HL-60 (cell line): ENCODE measurements around the gene CBLN3.

ENCODE experiments used
- GABPA ChIP-seq: IDR thresholded peaks from 2 replicates; pipeline ENCODE4 v1.6.1; 2012; ENCODE audit warnings: low read depth
- TF ChIP-seq, protein P1 (sequence below): IDR thresholded peaks from one replicate; pipeline ENCODE4 v1.5.1; 2011; ENCODE audit warnings: low read length, control low read depth, inconsistent platforms; ENCODE audit not compliant: insufficient read depth

DNA sequence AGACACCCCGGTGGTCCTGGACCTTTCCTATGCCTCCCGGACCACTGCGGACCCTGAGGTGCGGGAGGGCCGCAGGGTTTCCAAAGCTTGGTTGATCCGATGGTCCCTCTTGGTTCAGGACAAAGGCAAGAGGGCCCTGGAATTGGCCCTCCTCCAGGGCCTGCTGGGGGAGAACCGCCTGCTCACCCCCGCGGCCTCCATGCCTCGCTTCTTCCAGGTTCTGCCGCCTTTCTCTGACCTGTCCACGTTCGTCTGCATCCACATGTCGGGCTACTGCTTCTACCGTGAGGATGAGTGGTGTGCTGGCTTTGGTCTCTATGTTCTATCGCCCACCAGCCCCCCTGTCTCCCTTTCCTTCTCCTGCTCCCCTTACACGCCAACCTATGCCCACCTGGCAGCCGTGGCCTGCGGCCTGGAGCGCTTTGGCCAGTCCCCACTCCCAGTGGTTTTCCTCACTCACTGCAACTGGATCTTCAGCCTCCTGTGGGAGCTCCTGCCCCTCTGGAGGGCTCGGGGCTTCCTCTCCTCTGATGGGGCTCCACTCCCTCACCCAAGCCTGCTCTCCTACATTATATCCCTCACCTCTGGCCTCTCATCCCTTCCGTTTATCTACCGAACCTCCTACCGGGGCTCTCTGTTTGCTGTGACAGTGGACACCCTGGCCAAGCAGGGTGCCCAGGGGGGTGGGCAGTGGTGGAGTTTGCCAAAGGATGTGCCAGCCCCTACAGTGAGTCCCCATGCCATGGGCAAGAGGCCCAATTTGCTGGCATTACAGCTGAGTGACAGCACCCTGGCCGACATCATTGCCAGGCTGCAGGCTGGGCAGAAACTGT is 13.8 kb downstream of the CBLN3 start:
- TF ChIP-seq, protein P1, sequence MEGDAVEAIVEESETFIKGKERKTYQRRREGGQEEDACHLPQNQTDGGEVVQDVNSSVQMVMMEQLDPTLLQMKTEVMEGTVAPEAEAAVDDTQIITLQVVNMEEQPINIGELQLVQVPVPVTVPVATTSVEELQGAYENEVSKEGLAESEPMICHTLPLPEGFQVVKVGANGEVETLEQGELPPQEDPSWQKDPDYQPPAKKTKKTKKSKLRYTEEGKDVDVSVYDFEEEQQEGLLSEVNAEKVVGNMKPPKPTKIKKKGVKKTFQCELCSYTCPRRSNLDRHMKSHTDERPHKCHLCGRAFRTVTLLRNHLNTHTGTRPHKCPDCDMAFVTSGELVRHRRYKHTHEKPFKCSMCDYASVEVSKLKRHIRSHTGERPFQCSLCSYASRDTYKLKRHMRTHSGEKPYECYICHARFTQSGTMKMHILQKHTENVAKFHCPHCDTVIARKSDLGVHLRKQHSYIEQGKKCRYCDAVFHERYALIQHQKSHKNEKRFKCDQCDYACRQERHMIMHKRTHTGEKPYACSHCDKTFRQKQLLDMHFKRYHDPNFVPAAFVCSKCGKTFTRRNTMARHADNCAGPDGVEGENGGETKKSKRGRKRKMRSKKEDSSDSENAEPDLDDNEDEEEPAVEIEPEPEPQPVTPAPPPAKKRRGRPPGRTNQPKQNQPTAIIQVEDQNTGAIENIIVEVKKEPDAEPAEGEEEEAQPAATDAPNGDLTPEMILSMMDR, result no peak
- TF ChIP-seq GABPA, result no peak
